Breast epithelium (tissue), 4 donors: ENCODE data around the gene SRRM2. TPM values are rescaled to one million over a fixed set of nuclear protein-coding genes. Genes with fewer than 3 reads are reported as not detected.
A peak's percentile ranks its signal among the peaks of the same experiment; 100 is the strongest.

Experiments used
- DNase-seq, 2 donors: peaks; one replicate each; pipeline ENCODE4 v3.0.0-alpha.2; 2019; ENCODE audit warnings: low spot score in 2 of 2
- H3K27ac ChIP-seq, 2 donors: fragments of 200-600 bp; sonication (generic) in 1 of 2; one replicate each; pipeline ENCODE4 v1.5.1; 2016 to 2019; ENCODE audit warnings: mild to moderate bottlenecking in 1 of 2
- H3K27me3 ChIP-seq, 2 donors: fragments of 200-600 bp; sonication (generic) in 1 of 2; one replicate each; pipeline versions ENCODE4 v1.5.1 to v1.6.0; 2017 to 2019; ENCODE audit warnings: control low read depth in 1 of 2, mild to moderate bottlenecking in 1 of 2
- H3K36me3 ChIP-seq: fragments of 200-600 bp; one replicate; pipeline ENCODE4 v1.5.1; 2019
- H3K4me1 ChIP-seq, 2 donors: fragments of 200-600 bp; sonication (generic); one replicate each; pipeline ENCODE4 v1.5.1; 2016 to 2019; ENCODE audit warnings: control low read depth in 1 of 2
- H3K4me3 ChIP-seq, 3 donors: fragments of 200-600 bp; sonication (generic); 1 replicate in 2 of 3; 2 replicates in 1 of 3; pipeline ENCODE4 v1.5.1; 2016 to 2019; ENCODE audit warnings: mild to moderate bottlenecking in 3 of 3, moderate library complexity in 2 of 3
- H3K9me3 ChIP-seq, 2 donors: fragments of 200-600 bp; sonication (generic) in 1 of 2; one replicate each; pipeline ENCODE4 v1.5.1; 2016 to 2019; ENCODE audit warnings: control low read depth in 1 of 2
- POLR2A ChIP-seq: fragments of 450-650 bp; IDR thresholded peaks from one replicate; pipeline ENCODE4 v1.6.1; 2016; ENCODE audit warnings: antibody characterized with exemption, mild to moderate bottlenecking, moderate library complexity
- POLR2AphosphoS5 ChIP-seq, 3 donors: sonication (generic); formaldehyde crosslinking; IDR thresholded peaks; one replicate each; pipeline ENCODE4 v1.6.1; 2017; ENCODE audit warnings: antibody characterized with exemption in 3 of 3
- intact Hi-C: fragments of 100-400 bp; cut with DNase I; formaldehyde crosslinking; loops from one replicate; pipeline ENCODE4 v1.15.1; 2023; ENCODE audit warnings: low total_unique reads
- total RNA-seq, 3 donors: library from RNA; depleted of rRNA; stranded (reverse); fragments of >200 nt; gene quantifications; one replicate each; pipeline ENCODE4 v1.1.0, GENCODE V29; 2016
- TF ChIP-seq, protein P1 (sequence below), 3 donors: fragments of 450-650 bp; IDR thresholded peaks; one replicate each; pipeline ENCODE4 v1.5.1; 2016 to 2017; ENCODE audit warnings: antibody characterized with exemption in 3 of 3, mild to moderate bottlenecking in 3 of 3, moderate library complexity in 3 of 3

SRRM2 gene
- total RNA-seq, 3 donors from 2014 or later: 229 to 416 (median 388) TPM

DNA sequence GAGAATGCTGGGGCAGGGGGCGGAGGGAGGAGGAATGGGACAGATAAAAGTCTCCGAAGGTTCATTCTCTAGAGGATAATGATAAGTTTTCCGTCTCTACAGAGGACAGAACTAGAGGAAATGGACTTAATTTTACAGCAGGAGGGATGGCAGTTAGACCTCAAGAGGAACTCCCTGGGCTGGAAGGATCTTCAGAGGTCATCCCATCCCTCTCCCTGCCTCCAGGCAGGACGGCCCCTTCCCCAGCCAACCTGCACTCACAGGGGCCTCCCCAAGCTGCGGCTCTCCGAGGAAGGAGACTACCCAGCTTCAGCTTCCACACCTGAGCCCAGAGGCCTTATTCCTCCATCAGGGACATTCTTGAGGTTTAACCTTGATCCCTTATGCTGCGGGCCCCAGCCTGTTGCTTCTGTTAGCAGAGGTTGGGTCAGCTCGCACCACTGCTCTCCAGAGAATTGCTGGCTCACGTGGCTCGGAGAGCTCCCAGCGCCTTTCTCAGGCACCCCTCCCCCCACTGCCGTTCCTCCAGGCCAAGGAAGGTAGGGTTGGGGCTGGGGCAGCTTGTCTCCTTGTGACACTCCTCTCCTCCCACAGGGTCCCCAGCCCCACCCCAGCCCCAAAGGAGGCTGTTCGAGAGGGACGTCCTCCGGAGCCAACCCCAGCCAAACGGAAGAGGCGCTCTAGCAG, 16.1 kb downstream of the SRRM2 start:
- H3K9me3 ChIP-seq: no peaks in the 10 kb centered on the region
- intact Hi-C loops: no loop called here
- peaks cover 14% of the 10 kb centered on the region for H3K36me3 ChIP-seq
- H3K4me3 ChIP-seq: no peak overlapping the region
- no peaks in the 10 kb centered on the region for H3K27me3 ChIP-seq
- TF ChIP-seq, protein P1, sequence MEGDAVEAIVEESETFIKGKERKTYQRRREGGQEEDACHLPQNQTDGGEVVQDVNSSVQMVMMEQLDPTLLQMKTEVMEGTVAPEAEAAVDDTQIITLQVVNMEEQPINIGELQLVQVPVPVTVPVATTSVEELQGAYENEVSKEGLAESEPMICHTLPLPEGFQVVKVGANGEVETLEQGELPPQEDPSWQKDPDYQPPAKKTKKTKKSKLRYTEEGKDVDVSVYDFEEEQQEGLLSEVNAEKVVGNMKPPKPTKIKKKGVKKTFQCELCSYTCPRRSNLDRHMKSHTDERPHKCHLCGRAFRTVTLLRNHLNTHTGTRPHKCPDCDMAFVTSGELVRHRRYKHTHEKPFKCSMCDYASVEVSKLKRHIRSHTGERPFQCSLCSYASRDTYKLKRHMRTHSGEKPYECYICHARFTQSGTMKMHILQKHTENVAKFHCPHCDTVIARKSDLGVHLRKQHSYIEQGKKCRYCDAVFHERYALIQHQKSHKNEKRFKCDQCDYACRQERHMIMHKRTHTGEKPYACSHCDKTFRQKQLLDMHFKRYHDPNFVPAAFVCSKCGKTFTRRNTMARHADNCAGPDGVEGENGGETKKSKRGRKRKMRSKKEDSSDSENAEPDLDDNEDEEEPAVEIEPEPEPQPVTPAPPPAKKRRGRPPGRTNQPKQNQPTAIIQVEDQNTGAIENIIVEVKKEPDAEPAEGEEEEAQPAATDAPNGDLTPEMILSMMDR (IDR thresholded peaks at IDR 0.05): no peak
- TF ChIP-seq POLR2AphosphoS5 (IDR thresholded peaks at IDR 0.05) (no peak), POLR2A (no peak)
- H3K27ac ChIP-seq: peak overlapping the region; percentile 27 to 50
- no peak for DNase-seq
- no peaks in the 10 kb centered on the region for H3K4me1 ChIP-seq

DNA sequence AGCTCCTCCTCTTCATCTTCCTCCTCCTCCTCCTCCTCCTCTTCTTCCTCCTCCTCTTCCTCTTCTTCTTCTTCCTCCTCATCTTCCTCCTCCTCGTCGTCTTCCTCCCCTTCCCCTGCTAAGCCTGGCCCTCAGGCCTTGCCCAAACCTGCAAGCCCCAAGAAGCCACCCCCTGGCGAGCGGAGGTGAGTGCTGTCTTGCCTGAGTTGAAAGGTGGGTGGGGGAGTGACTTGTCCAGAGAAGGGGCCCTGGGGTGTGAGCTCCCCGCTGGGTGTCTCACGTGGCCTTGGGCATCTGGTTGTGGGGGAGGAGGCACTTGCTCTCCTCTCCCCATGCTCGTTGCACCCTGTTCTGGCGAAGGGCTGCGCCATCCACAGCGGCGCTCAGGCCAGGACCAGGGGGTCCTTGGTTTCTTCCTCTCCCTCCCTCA, 16.7 kb downstream of the SRRM2 start:
- DNase-seq: no peak
- Histone ChIP-seq H3K9me3 (no peaks in the 10 kb centered on the region), H3K27me3 (no peaks in the 10 kb centered on the region), H3K27ac (peak overlapping the region; percentile 27 to 50), H3K4me3 (no peak overlapping the region), H3K4me1 (no peaks in the 10 kb centered on the region), H3K36me3 (peaks cover 14% of the 10 kb centered on the region)
- intact Hi-C loops: no loop called here
- TF ChIP-seq POLR2A: no peak
- no peak for TF ChIP-seq POLR2AphosphoS5 (IDR thresholded peaks at IDR 0.05)
- TF ChIP-seq, protein P1 (IDR thresholded peaks at IDR 0.05): no peak

DNA sequence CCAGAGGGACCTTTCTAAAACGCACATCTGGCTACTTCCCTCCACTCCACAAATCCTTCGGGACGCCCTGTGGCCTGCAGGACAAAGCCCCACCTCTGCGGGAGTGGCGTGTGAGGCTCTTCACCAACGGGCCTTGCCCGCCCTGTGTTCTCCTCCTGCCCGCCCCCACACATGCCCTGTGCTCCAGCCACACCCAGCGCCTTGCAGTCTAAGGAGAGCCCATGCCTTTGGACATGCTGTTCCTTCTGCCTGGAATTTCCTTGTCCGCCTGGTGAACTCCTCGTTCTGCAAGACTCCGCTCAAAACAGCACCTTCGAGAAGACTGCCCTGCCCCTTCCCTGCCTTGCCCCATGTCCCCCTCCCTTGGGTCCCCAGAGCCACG, 17.2 kb downstream of the SRRM2 start:
- Histone ChIP-seq H3K27me3 (no peaks in the 10 kb centered on the region), H3K4me3 (no peak overlapping the region), H3K4me1 (no peaks in the 10 kb centered on the region), H3K27ac (peak overlapping the region; percentile 6 to 50), H3K36me3 (peaks cover 14% of the 10 kb centered on the region), H3K9me3 (no peaks in the 10 kb centered on the region)
- TF ChIP-seq, protein P1 (IDR thresholded peaks at IDR 0.05): no peak
- TF ChIP-seq POLR2AphosphoS5 (IDR thresholded peaks at IDR 0.05) (no peak), POLR2A (no peak)
- intact Hi-C loops: no loop called here
- peak in 1 of 2 donors; percentile 64 for DNase-seq

DNA sequence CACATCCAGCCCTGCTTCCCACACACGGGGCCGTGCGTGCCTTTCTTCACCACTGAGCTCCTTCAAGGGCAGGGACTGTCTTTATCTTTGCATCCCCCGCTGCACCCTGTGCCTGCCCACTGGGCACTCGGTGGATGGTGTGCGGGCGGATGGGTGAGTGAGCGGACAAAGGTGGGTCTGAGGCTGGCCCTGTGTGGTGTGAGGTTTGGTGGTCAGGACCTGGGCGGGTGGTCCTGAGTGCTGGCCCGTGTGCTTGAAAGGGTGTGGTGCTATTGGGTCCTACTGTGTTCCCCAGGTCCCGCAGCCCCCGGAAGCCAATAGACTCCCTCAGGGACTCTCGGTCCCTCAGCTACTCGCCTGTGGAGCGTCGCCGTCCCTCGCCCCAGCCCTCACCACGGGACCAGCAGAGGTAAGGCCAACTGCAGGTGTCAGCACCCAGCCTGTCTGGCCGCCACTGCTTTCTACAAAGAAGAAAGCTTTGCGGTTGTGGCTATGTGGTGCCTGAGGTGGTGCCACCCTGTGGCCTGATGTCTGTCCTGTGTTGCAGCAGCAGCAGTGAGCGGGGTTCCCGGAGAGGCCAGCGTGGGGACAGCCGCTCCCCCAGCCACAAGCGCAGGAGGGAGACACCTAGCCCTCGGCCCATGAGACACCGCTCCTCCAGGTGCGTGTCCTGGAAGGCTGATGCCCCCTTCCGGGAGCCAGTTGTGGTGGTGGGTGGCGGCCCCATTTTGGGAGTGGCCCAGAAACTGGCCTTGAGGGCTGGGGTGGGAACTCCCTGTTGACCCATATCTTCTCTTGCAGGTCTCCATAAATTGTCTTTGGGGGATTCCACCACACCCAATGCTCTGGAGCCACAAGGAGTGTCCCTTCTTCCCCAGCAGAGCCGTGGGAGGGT, 17.9 kb downstream of the SRRM2 start:
- intact Hi-C loops: no loop called here
- H3K27ac ChIP-seq: peak overlapping the region; percentile 6 to 36
- peaks cover 14% of the 10 kb centered on the region for H3K36me3 ChIP-seq
- no peak for TF ChIP-seq POLR2AphosphoS5 (IDR thresholded peaks at IDR 0.05)
- H3K4me1 ChIP-seq: no peaks in the 10 kb centered on the region
- no peaks in the 10 kb centered on the region for H3K27me3 ChIP-seq
- H3K9me3 ChIP-seq: no peaks in the 10 kb centered on the region
- no peak for DNase-seq
- H3K4me3 ChIP-seq: no peak overlapping the region

DNA sequence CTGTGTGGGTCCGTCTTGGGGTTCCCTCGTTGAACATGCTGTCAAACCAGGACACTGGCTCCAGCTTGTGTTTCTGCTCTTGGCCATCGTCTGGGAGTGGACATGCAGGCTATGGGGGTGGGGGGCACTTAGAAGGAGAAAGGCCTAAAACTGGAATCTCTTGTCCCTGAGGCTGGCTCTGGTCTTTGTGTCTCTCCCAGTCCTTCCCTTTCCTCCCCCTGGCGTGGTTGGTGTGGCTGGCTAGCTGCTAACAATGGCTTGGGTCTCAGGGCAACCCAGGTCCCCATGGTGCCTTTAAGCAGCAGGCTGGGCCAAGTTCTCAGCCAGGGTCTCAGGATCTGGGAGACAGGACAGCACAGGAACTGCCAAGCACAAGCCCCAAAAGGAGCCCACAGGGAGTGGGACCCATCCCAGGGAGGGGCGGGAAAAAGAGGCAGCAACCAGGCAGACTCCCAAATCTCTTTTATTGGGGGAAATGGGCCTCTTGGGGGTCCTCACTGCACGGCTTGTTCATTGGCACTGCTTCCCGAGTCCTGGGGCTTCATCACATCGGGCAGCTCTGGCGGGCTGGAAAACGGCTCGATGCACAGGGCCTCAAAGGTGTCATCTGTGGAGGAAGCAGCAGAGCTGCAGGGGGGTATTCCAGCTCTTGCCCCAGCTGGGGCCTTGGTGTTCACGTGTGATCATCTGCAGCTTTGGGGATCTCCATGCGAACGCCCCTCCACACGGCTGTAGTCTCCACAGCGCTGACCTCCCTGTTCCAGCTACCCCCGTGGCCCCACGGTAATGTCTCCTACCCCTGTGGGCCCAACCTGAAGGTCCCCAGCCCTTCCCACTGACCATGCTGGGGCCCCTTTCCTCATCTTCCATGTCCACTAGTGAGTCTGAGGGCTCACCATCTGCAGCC, 19.3 kb downstream of the SRRM2 start:
- H3K36me3 ChIP-seq: peaks cover 14% of the 10 kb centered on the region
- DNase-seq: no peak
- H3K4me1 ChIP-seq: peaks cover 0 to 11% of the 10 kb centered on the region in 2 donors
- no peak overlapping the region for H3K4me3 ChIP-seq
- no peaks in the 10 kb centered on the region for H3K9me3 ChIP-seq
- TF ChIP-seq POLR2AphosphoS5 (IDR thresholded peaks at IDR 0.05) (no peak), POLR2A (no peak)
- TF ChIP-seq, protein P1 (IDR thresholded peaks at IDR 0.05): no peak
- intact Hi-C loops: no loop called here
- H3K27ac ChIP-seq: no peak overlapping the region
- H3K27me3 ChIP-seq: no peaks in the 10 kb centered on the region
